GM12878 (cell line): ENCODE measurements around the gene SLC15A1.

Experiments used
- CEBPB ChIP-seq, 2 experiments: fragments of 150-350 bp in 1 of 2; IDR thresholded peaks; 2 replicates each; pipeline ENCODE4 v1.6.1; 2012 to 2014; ENCODE audit warnings: low read depth in 2 of 2, low read length in 2 of 2, borderline replicate concordance in 1 of 2, inconsistent platforms in 1 of 2
- CTCF ChIP-seq, 3 experiments: IDR thresholded peaks in 2 of 3; conservative IDR thresholded peaks in 1 of 3; 2 replicates each; pipeline ENCODE4 v1.5.1; 2011; ENCODE audit warnings: low read depth in 3 of 3, low read length in 3 of 3, mild to moderate bottlenecking in 3 of 3, control low read depth in 2 of 3, moderate library complexity in 2 of 3, inconsistent platforms in 1 of 3, mixed read lengths in 1 of 3; ENCODE audit not compliant: control insufficient read depth in 2 of 3, insufficient read depth in 1 of 3; ENCODE audit errors: extremely low read depth in 1 of 3
- EED ChIP-seq: sonication (generic); IDR thresholded peaks from 2 replicates; pipeline ENCODE4 v1.6.1; 2016; ENCODE audit warnings: antibody characterized with exemption, low read depth
- EP300 ChIP-seq, 2 experiments: fragments of 150-350 bp in 1 of 2; IDR thresholded peaks; 2 replicates each; pipeline ENCODE4 v1.6.1; 2011 to 2012; ENCODE audit warnings: low read depth in 2 of 2, low read length in 2 of 2, borderline replicate concordance in 1 of 2, improper control_type of control experiment in 1 of 2, inconsistent platforms in 1 of 2; ENCODE audit not compliant: control insufficient read depth in 1 of 2
- IKZF1 ChIP-seq: fragments of 450-650 bp; conservative IDR thresholded peaks from 2 replicates; pipeline ENCODE4 v1.6.1; 2017; ENCODE audit warnings: antibody characterized with exemption, mild to moderate bottlenecking
- MYC ChIP-seq: IDR thresholded peaks from 2 replicates; pipeline ENCODE4 v1.6.1; 2011; ENCODE audit warnings: mild to moderate bottlenecking, low read length, moderate library complexity, inconsistent platforms; ENCODE audit not compliant: insufficient read depth, insufficient replicate concordance, insufficient read length, severe bottlenecking
- POLR2A ChIP-seq: IDR thresholded peaks from 2 replicates; pipeline ENCODE4 v1.6.1; 2011; ENCODE audit warnings: low read depth, mild to moderate bottlenecking, low read length
- SIN3A ChIP-seq: IDR thresholded peaks from 2 replicates; pipeline ENCODE4 v1.6.1; 2012; ENCODE audit warnings: low read depth, low read length, improper control_type of control experiment
- SMC3 ChIP-seq: IDR thresholded peaks from 2 replicates; pipeline ENCODE4 v1.6.1; 2011; ENCODE audit warnings: low read length, improper control_type of control experiment, borderline replicate concordance
- TARDBP ChIP-seq: IDR thresholded peaks from 2 replicates; pipeline ENCODE4 v1.6.1; 2016; ENCODE audit warnings: borderline replicate concordance
- USF2 ChIP-seq: IDR thresholded peaks from 2 replicates; pipeline ENCODE4 v1.6.1; 2011; ENCODE audit warnings: low read depth, low read length, improper control_type of control experiment, borderline replicate concordance
- YY1 ChIP-seq: IDR thresholded peaks from 2 replicates; pipeline ENCODE4 v1.6.1; 2011; ENCODE audit warnings: low read depth, mild to moderate bottlenecking, low read length

- TF ChIP-seq CEBPB (IDR thresholded peaks at IDR 0.05; ENCODE audit: borderline replicate concordance in 1 of 2, low read depth in 2 of 2, low read length in 2 of 2) (no peak), EP300 (IDR thresholded peaks at IDR 0.05; ENCODE audit: borderline replicate concordance in 1 of 2, control insufficient read depth in 1 of 2, low read depth in 2 of 2, low read length in 2 of 2) (no peak), EED (no peak), YY1 (no peak), CTCF (IDR thresholded peaks at IDR 0.05 in 2 of 3, conservative IDR thresholded peaks at IDR 0.05 in 1 of 3; ENCODE audit: control insufficient read depth in 2 of 3, extremely low read depth in 1 of 3, insufficient read depth in 1 of 3, low read depth in 3 of 3, low read length in 3 of 3) (no peak), MYC (no peak), USF2 (no peak), TARDBP (no peak), SIN3A (no peak), SMC3 (no peak), POLR2A (no peak), IKZF1 (no peak)
Measured at GRCh38 chr13:98780451-98780850, 28.0 kb upstream of the SLC15A1 start.
